Activated T-helper 2 cell treated with anti-CD3 and anti-CD28 coated beads, Interferon-gamma antibody, Interleukin-2, Interleukin-4, amounts not matched to agents 10 μg/mL and 5 μg/mL and 100 μg/mL, durations not matched to agents 14 hours and 24 hours and 36 hours (primary cell): ENCODE data around the gene FGF19. TPM values are rescaled to one million over a fixed set of nuclear protein-coding genes. Genes with fewer than 3 reads are reported as not detected.

ENCODE experiments used
- DNase-seq: peaks from one replicate; pipeline ENCODE4 v3.0.0; 2021; ENCODE audit warnings: low spot score
- H3K27ac Mint-ChIP-seq: one replicate; pipeline ENCODE4 v1.8.0; 2021; ENCODE audit warnings: mixed read lengths
- H3K27me3 Mint-ChIP-seq: one replicate; pipeline ENCODE4 v1.8.0; 2021; ENCODE audit warnings: low read depth, mixed read lengths
- H3K36me3 Mint-ChIP-seq: one replicate; pipeline ENCODE4 v1.8.0; 2021; ENCODE audit warnings: low read depth, mixed read lengths
- H3K4me1 Mint-ChIP-seq: one replicate; pipeline ENCODE4 v1.8.0; 2021; ENCODE audit warnings: low read depth, mixed read lengths
- H3K4me3 Mint-ChIP-seq: one replicate; pipeline ENCODE4 v1.8.0; 2021; ENCODE audit warnings: low read depth, mild to moderate bottlenecking, moderate library complexity, mixed read lengths
- H3K9me3 Mint-ChIP-seq: one replicate; pipeline ENCODE4 v1.8.0; 2021; ENCODE audit warnings: mixed read lengths
- intact Hi-C: fragments of 100-400 bp; cut with micrococcal nuclease; formaldehyde crosslinking; loops from one replicate; pipeline ENCODE4 v1.15.1; 2023
- total RNA-seq: library from RNA; stranded (reverse); gene quantifications from 2 replicates; pipeline ENCODE4 v1.2.3, GENCODE V29; 2022

Gene FGF19
- total RNA-seq, result not detected in 2 replicates

GRCh38 chr11:69703768-69704507, at the start of gene FGF19:
Gene FGF19 (minus strand): TSS chr11:69704022. CDS start chr11:69703876, 146 bp downstream.
- no peaks in the 10 kb centered on the region for H3K36me3 Mint-ChIP-seq
- no peaks in the 10 kb centered on the region for H3K9me3 Mint-ChIP-seq
- no peak within 1 kb of the TSS for H3K27ac Mint-ChIP-seq
- intact Hi-C loops, result loop anchor here (2.0 to 10.0 kb wide), 5 partner anchors 65 to 373 kb away; partner anchors contain the start of genes ANO1, FGF3 and FGF4
- H3K27me3 Mint-ChIP-seq, result peaks cover 59% of the 10 kb centered on the region
- DNase-seq, result no peak
- no peak within 1 kb of the TSS for H3K4me3 Mint-ChIP-seq
- H3K4me1 Mint-ChIP-seq, result peaks cover 5% of the 10 kb centered on the region

DNA sequence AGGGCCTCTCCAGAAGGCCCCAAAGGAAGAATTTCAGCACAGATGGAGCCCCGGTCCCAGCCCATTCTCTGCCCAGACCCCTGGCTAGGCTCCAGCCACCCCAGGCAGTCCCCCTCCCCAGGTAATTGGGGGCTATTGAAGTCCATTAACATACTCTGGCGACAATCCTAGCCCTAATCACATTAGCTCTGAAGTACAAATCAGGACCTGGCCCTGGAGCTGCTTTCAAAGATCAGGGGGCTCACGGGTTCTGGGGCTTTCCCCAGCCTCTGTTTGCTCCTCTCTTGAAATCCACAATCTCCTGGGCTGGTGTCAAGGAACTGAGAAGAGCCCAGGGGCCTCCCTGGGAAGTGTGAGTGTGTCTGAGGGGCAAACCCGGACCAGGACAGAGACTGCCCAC, 49.1 kb upstream of the FGF19 start:
- Mint-ChIP-seq H3K4me1 (no peaks in the 10 kb centered on the region), H3K36me3 (no peaks in the 10 kb centered on the region), H3K9me3 (no peaks in the 10 kb centered on the region), H3K27ac (no peak overlapping the region), H3K27me3 (no peaks in the 10 kb centered on the region), H3K4me3 (no peak overlapping the region)
- no peak for DNase-seq
- intact Hi-C loops, result no loop called here

DNA sequence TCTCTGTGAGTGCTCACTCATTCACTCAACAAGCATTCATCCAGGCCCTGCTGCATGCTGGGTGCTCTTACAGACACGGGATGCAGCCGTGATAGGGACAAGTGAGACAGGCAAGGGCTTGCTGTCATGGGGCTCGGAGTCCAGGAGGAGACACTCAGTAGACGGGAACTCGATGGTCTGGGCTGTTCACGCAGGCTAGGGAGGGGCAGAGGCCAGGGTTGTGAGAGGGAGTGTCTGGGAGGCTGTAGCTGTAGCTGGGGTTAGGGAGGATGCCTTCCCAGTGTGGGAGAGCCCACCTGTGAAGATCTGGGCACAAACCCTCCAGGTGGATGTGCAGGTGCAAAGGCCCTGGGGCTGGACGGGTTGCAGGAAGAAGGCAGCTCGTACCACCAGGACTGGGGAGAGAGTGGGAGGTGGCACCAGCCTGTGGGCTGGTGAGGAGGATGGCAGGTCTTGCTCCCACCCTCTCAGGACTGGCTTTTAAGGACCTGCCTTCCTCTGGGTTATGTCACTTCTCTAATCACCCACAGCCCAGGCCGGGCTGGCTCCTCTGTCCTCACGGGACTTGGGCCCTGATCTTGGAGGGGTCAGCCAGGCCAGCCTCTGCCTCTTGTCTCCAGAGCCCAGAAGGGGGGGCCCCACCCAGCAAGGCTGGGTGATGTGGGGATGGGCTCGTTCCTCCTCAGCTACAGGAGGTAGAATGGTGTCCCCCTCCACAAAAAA, 47.2 kb upstream of the FGF19 start:
- H3K4me3 Mint-ChIP-seq, result no peak overlapping the region
- DNase-seq, result no peak
- H3K4me1 Mint-ChIP-seq, result no peaks in the 10 kb centered on the region
- intact Hi-C loops, result no loop called here
- H3K27me3 Mint-ChIP-seq, result no peaks in the 10 kb centered on the region
- no peaks in the 10 kb centered on the region for H3K36me3 Mint-ChIP-seq
- H3K27ac Mint-ChIP-seq, result no peak overlapping the region
- H3K9me3 Mint-ChIP-seq, result no peaks in the 10 kb centered on the region

- no peaks in the 10 kb centered on the region for H3K27me3 Mint-ChIP-seq
- intact Hi-C loops, result no loop called here
- no peaks in the 10 kb centered on the region for H3K4me1 Mint-ChIP-seq
- no peaks in the 10 kb centered on the region for H3K9me3 Mint-ChIP-seq
- no peaks in the 10 kb centered on the region for H3K36me3 Mint-ChIP-seq
- no peak for DNase-seq
- H3K4me3 Mint-ChIP-seq, result no peak overlapping the region
- H3K27ac Mint-ChIP-seq, result no peak overlapping the region
Observed at GRCh38 chr11:69750108-69750850, 46.5 kb upstream of the FGF19 start.

- Mint-ChIP-seq H3K9me3 (no peaks in the 10 kb centered on the region), H3K4me1 (no peaks in the 10 kb centered on the region), H3K4me3 (no peak overlapping the region), H3K27ac (no peak overlapping the region), H3K36me3 (no peaks in the 10 kb centered on the region), H3K27me3 (no peaks in the 10 kb centered on the region)
- DNase-seq, result no peak
- intact Hi-C loops, result no loop called here
Observed at GRCh38 chr11:69748637-69749036, 44.8 kb upstream of the FGF19 start.

DNA sequence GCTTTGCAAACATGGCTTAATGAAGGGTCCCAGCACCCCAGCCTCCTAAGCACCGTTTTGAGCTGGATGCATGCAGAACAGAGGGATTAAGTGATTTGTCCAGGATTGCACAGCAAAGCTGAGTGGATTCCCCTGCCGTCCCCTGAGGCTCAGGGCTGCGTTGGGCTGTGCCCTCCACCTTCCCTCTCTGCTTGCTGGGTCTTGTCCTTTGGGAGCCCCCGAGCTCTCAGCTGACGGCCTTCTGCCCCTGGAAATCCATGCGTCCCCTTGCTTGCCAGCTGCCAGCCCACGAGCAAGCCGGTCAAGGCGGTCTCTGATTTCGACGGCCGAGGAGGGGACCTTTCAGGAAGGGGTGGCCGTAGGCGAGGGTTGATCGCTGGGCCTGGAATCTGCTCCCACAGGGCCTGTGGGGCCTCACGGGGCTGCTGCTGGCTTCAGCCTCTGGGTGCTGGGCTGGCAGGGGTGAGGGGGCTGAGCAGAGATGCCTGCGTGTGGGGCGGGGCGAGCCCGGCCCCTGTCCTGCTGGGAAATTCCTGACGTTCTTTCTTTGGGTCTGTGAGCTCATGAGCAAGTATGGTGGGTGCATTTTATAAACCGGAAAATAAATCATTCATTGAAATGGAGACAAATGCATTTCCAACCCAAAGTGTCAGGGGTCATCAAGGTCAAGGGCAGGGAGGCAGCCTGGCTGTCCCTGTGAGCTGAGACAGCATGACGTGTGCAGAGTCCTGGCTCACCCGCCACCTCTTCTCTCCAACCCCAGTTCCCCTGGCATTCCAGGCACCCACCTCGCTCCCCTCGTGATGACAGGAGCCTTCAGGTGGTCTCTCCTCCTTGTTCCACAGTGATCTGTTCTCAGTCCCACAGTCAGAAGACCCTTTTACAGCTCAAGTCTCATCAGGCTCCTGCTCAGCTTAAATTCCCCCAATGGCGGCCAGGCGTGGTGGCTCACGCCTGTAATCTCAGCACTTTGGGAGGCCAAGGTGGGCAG, 43.2 kb upstream of the FGF19 start:
- no peak for DNase-seq
- Mint-ChIP-seq H3K4me3 (no peak overlapping the region), H3K27me3 (no peaks in the 10 kb centered on the region), H3K9me3 (no peaks in the 10 kb centered on the region), H3K27ac (no peak overlapping the region), H3K4me1 (no peaks in the 10 kb centered on the region), H3K36me3 (no peaks in the 10 kb centered on the region)
- intact Hi-C loops, result no loop called here

GRCh38 chr11:69746140-69746539, 42.3 kb upstream of the FGF19 start:
- intact Hi-C loops, result no loop called here
- DNase-seq, result no peak
- no peaks in the 10 kb centered on the region for H3K9me3 Mint-ChIP-seq
- no peaks in the 10 kb centered on the region for H3K27me3 Mint-ChIP-seq
- H3K36me3 Mint-ChIP-seq, result no peaks in the 10 kb centered on the region
- no peak overlapping the region for H3K27ac Mint-ChIP-seq
- no peaks in the 10 kb centered on the region for H3K4me1 Mint-ChIP-seq
- no peak overlapping the region for H3K4me3 Mint-ChIP-seq

DNA sequence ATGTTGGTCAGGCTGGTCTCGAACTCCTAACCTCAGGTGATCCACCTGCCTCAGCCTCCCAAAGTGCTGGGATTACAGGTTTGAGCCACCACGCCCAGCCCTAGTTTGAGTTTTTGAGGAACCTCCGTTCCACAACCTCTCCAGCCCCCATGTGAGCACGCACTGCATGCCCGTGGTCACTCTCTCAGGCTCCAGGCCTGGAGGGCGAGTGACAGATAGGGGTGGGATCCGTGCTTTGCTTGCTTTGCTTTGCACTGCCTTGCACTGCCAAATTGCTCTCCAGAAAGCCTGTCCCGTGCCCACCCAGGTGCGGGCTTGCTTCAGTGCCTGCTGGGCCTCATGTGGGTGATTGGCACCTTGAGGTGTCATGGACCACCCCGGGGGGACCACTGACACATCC, 41.4 kb upstream of the FGF19 start:
- no peaks in the 10 kb centered on the region for H3K36me3 Mint-ChIP-seq
- H3K9me3 Mint-ChIP-seq, result no peaks in the 10 kb centered on the region
- no peak overlapping the region for H3K4me3 Mint-ChIP-seq
- H3K27me3 Mint-ChIP-seq, result no peaks in the 10 kb centered on the region
- no peak for DNase-seq
- H3K4me1 Mint-ChIP-seq, result no peaks in the 10 kb centered on the region
- H3K27ac Mint-ChIP-seq, result no peak overlapping the region
- intact Hi-C loops, result no loop called here

- no peak for DNase-seq
- H3K4me3 Mint-ChIP-seq, result no peak overlapping the region
- H3K4me1 Mint-ChIP-seq, result no peaks in the 10 kb centered on the region
- no peaks in the 10 kb centered on the region for H3K27me3 Mint-ChIP-seq
- intact Hi-C loops, result no loop called here
- no peaks in the 10 kb centered on the region for H3K9me3 Mint-ChIP-seq
- H3K36me3 Mint-ChIP-seq, result no peaks in the 10 kb centered on the region
- H3K27ac Mint-ChIP-seq, result no peak overlapping the region
Observed at GRCh38 chr11:69744435-69744834, 40.6 kb upstream of the FGF19 start.

DNA sequence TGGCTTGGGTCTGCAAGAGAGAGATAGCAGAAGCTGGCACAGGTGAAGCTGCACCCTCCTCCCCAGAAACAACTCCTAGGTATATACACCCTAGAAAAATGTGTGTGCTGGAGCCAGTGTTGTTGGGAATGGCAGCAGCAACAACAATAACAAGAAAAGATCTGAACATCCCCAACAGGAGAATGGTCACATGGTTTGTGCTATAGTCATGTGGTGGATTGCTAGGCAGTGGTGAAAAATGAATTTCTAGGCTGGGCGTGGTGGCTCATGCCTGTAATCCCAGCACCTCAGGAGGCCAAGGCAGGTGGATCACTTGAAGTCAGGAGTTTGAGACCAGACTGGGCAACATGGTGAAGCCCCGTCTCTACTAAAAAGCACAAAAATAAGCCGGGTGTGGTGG, 31.0 kb upstream of the FGF19 start:
- no peak overlapping the region for H3K27ac Mint-ChIP-seq
- H3K4me3 Mint-ChIP-seq, result no peak overlapping the region
- H3K9me3 Mint-ChIP-seq, result peaks cover 14% of the 10 kb centered on the region
- no peaks in the 10 kb centered on the region for H3K36me3 Mint-ChIP-seq
- no peaks in the 10 kb centered on the region for H3K27me3 Mint-ChIP-seq
- DNase-seq, result no peak
- intact Hi-C loops, result no loop called here
- no peaks in the 10 kb centered on the region for H3K4me1 Mint-ChIP-seq

GRCh38 chr11:69734367-69734766, 30.5 kb upstream of the FGF19 start:
- Mint-ChIP-seq H3K27ac (no peak overlapping the region), H3K4me3 (no peak overlapping the region), H3K4me1 (no peaks in the 10 kb centered on the region), H3K9me3 (peaks cover 14% of the 10 kb centered on the region), H3K36me3 (no peaks in the 10 kb centered on the region), H3K27me3 (no peaks in the 10 kb centered on the region)
- DNase-seq, result no peak
- intact Hi-C loops, result no loop called here

GRCh38 chr11:69732910-69733309, 29.1 kb upstream of the FGF19 start:
- intact Hi-C loops, result no loop called here
- peaks cover 13% of the 10 kb centered on the region for H3K9me3 Mint-ChIP-seq
- no peaks in the 10 kb centered on the region for H3K36me3 Mint-ChIP-seq
- no peak overlapping the region for H3K27ac Mint-ChIP-seq
- no peaks in the 10 kb centered on the region for H3K4me1 Mint-ChIP-seq
- DNase-seq, result no peak
- H3K27me3 Mint-ChIP-seq, result no peaks in the 10 kb centered on the region
- no peak overlapping the region for H3K4me3 Mint-ChIP-seq
